Stimulated activated CD4-positive, alpha-beta T cell treated with anti-CD3 and anti-CD28 coated beads, Interleukin-1b, Interleukin-23, amount 100 ng/mL, for 24 hours (primary cell): ENCODE results near the gene CXCL8.
"Not testable (repeated sequence)": the region's sequence is repeated elsewhere in the genome, so short reads cannot be mapped to it uniquely, and the experiment has no call there.

Experiments
- DNase-seq, 4 experiments: peaks; one replicate each; pipeline ENCODE4 v3.0.0-alpha.2; 2020; ENCODE audit warnings: low read depth in 4 of 4, low spot score in 1 of 4

The CXCL8 gene

DNA sequence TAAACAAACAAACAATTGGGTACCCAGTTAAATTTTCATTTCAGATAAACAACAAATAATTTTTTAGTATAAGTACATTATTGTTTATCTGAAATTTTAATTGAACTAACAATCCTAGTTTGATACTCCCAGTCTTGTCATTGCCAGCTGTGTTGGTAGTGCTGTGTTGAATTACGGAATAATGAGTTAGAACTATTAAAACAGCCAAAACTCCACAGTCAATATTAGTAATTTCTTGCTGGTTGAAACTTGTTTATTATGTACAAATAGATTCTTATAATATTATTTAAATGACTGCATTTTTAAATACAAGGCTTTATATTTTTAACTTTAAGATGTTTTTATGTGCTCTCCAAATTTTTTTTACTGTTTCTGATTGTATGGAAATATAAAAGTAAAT, 2.9 kb downstream of the CXCL8 start:
- no peak for DNase-seq

DNA sequence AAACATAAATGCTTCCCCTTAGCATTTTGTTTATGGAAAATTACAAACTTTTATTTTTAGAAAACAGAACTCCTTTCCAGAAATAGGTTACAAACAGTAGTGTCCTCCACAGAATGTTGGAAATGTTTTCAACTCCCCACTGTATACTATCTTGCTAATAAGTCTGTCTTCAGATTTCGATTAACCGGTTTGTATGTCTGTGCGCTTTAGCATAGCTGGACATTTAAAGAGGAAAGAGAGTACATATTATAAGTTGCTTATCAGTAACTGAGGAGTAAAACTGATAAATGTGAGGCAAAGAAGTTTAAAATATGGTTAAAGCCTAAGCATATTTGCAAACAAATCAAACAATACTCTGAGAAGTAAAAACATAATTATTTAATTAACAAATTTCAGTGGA, 3.4 kb downstream of the CXCL8 start:
- no peak for DNase-seq

DNA sequence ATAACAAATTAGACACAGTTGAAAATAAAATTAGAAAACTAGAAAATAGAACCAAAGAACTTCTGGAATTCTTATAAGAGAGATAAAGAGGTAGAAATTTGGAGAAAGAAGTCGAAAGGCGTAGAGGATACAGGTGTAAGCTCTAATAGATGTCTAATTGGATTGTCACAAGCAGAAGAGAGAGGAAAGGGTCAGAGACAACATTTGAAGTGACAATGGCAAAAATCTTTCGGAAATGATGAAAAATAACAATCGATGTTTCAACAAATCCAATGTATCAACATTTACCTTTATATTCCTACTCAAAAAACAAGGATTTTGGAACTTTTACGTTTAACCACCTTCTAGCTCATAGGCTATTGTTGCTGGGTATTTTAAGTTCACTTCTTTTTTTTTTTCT, 3.8 kb downstream of the CXCL8 start:
- DNase-seq, result no peak

DNA sequence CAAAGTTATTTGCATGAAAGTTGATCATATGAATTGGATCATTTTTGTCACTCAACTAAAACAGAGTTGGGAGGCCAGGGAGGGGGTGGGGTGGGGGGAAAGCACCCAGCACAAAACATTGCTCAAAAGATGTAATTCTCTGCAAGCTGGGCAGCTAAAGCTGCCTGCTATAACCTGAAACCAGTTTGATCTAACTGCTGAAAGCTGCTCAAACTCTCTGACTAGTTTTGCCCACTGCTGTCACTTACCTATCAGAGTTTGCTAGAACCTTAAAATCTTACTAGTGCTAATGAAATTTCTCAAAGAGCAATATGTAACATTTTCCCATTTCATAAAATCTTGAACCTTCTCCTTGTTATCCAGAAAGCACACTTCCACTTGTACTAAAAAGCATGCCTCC, 10.4 kb downstream of the CXCL8 start:
- no peak for DNase-seq

DNA sequence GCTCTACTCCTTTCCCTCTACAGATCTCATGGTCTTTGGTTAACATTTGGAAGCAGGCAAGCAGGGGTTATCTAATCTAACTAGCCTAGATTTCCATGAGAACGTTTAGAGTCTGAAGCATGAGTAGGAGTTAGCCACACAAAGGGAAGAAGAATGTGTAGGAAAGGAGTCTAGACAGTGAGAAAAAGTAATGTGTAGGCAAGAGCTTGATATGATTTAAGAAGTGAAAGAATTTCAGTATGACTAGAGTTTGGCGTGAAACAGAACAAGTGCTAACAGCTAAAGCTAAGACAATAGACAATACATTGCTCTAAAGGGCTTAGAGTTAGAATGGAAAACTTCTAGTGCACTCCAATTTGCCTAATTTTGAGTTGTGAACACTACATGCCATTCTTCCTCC, 10.8 kb downstream of the CXCL8 start:
- no peak for DNase-seq

DNA sequence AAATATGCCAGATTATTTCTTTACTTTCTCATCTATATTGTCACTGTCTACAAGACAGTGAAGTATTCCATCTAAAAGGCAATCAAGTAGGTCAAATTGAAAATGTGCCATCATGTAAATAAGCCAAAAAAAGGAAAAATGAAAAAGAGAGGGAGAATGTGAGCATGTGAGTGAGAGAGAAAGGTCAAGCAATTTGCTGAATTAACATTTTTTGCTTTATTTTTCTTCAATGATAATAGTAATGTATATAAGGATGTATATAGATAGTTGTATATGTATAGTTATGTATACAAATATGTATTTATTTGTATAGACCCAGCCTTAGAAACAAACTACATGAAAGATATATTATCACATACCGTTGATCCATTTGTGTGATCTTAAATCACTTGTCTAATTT, 11.5 kb downstream of the CXCL8 start:
- DNase-seq, result no peak

DNA sequence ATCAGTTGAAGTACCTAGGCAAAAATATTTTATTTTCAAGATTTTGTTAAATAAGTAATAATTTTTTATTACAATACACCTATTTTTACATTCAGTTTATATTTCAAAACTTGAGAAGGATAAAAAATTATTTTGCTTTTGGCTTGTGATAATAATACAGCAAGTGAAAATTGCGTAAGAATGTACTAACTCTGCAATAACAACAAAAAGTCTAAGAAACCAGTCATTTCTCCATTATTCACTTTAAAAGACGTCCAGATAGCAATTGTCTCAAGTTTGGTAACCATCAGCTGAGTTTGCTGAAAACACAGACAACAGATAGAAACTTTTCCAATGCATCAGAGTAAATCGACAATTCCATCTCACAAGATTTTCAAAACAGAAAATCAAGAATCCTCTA, 12.1 kb downstream of the CXCL8 start:
- DNase-seq, result no peak

DNA sequence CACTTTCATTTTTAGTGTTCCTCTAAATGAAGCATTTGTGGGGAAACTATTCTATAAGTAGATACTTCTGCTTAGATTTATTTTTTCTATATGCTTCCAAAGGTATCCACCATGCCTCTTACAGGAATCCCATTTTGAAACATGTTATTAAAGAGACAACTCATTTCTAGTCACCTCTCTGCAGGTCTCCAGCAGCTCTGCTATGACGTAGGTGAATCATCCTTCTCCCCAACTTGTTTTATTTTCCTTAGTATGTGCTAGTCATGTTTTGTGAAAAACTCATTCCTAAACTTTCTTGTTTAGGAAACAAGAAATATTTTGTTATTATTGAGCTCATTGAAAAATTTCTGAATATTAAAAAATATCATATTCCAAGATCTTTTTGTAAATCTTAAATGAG, 12.8 kb downstream of the CXCL8 start:
- no peak for DNase-seq

DNA sequence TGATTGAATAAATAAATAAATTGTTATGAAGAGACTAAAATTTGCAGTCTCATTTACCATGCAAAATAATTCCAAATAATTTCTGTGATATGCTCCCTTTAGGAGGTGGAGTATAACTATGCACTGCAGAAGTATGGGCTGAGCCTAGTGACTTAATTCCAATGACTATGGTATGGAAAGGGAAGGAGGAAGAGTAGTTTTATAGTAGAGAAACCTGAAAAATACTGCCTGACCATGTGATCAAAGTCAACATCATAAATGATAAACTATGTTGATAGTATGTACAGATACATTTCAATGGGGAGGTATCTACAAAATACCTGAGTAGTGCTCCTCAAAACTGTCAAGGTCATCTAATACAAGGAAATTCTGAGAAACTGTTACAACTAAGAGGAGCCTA, 14.6 kb downstream of the CXCL8 start:
- no peak for DNase-seq

DNA sequence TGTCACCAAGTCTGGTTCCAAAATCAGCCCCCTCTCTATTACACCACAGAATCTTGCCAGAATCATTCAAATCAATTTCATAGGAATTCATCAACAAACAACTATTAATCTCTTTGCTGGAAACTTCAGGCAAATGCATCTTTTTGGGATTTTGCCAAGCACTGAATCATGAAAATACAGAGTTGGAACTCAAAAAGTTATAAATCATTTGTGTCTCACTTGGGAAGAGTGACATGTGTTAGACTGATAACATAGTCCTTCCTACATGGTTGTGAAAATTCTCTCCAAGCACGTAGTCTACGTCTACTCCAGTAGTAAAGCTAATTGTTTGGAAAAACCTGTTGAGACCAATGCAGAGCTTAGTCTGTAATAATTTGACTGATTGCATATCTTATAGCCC, 19.0 kb downstream of the CXCL8 start:
- DNase-seq, result no peak

DNA sequence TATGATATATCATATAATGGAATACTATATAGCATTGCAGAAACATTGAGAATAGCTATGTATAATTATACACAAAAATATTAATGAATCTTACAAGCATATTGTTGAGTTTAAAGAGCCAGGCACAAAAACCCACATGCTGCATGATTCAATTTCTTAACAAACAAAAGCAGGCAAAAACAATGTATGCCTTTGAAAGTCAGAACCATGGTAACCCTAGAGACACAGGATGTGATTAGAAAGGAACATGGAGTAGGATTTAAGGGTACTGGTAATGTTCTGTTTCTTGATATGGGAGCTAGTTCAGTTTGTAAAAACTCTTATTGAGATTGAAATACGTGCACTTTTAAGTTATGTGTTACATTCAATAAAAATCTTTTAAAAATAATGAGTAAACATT, 21.5 kb downstream of the CXCL8 start:
- no peak for DNase-seq

DNA sequence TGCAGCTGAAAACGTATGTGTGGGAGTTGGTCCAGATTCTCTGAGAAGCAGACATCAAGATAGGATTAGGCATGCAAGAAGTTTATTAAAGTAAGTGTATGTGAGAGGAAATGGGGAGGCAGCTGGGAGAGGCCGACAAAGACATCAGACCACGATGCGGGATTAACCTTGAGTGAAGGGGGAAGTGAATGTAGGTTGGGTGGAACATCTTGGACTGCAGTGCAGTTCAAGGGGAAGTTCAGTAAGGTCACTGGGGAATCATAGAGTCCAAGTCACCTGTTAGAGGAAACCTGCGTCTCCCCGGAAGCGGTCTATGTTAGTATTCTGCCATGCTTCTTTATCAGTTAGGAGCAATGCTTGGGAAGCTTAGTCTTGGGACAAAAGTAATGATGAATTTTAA, 22.0 kb downstream of the CXCL8 start:
- DNase-seq, result no peak

DNA sequence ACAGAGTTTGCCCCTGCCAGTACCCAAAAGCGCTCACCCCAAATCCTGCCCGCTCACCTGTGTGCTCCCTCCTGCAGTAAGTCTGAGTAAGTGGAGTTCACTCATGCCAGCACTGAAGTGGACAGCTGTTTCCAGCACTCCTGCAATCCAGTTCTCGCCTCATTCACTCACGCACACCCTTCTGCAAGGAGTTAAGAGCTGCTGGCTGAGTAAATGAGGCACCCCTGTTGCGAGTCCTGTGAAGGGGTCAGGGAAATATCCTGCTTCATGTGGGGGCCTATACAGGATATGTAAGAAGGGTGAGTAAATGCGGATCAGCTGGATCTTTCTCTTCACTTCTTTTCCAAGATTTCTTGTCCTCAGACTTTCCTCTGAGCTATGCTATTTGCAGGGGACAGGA, 23.5 kb downstream of the CXCL8 start:
- DNase-seq, result no peak

DNA sequence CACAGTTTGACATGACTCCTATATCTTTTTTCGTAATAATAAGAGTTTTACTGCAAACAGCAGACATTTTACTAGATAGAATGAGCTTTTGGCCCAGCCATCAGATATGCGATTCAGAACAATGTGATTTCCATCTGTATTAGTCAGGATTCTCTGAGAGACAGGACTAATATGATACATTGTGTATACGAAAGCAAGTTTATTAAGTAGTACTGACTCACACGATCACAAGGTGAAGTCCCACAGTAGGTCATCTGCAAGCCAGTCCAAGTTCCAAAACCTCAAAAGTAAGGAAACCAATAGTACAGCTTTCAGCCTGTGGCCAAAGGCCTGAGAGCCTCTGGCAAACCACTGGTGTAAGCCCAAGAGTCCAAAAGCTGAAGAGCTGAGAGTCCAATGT, 24.1 kb downstream of the CXCL8 start:
- no peak for DNase-seq

DNA sequence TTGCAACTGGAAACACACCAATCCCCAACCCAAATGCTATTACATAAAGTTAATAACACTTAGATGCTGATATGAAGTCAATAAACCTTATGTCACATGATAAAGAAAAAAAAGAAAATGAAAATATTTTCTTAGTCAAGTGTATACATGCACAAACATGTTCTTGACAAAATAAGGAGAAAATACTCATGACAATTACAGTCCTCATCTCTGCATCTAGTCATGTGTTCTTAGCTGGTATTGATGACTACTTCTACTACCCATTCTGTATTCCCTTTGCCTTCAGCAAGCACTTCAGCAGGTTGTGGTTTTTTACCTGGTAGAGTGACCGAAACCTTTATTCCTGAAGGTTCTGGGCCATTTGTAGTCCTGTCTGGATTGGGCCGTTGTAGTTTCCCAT, 24.9 kb downstream of the CXCL8 start:
- DNase-seq, result no peak

DNA sequence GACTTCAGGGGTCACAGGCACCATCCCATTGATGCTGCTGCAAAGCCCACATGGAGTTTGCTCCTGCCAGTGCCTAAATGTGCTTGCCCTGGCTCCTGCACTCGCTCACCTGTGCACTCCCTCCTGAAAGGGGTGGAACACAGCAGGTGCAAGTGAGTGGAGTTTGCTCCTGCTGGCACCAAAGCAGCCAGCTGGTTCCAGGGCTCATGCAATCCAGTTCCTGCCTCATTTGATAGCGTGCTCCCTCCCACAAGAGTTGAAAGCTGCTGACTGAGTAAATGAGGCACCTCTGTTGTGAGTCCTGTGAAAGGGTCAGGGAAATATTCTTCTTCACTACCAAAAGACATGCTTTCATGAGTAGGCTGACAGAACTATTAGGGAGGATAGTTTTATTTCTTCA, 30.5 kb downstream of the CXCL8 start:
- DNase-seq, result no peak

DNA sequence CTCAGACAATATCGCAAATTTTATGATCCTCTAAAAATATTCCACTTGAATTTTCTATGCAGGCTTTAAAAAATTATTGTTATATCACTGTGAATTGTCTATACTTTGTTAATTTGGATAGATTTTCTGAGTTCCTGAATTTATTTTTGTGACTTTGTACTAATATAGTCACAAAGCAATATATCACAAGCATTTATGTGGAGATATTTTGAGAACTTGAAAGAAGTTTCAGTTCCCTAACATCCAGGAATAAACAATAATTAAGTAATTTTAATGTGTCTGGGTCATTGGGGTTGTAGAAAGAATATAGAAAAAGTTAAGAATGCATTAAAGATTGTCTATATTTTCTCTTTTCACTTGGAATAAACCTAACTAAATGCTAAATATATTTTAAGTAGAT, 32.0 kb downstream of the CXCL8 start:
- no peak for DNase-seq

DNA sequence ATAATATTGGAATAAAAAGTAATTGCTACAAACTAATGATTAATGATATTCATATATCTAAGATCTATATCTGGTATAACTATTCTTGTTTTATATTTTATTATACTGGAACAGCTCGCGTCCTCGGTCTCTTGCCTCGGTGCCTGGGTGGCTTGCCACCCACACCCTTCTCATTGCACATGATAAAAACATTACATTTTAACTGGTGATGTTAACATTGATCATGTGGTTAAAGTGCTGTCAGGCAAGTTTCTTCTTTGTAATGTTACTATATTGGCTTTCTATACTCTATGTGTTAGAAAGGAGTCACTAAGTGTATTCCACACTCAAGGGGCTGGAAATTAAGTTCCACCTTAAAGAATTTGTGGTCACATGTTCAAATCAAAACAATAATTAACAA, 34.0 kb downstream of the CXCL8 start:
- not testable (repeated sequence) for DNase-seq

DNA sequence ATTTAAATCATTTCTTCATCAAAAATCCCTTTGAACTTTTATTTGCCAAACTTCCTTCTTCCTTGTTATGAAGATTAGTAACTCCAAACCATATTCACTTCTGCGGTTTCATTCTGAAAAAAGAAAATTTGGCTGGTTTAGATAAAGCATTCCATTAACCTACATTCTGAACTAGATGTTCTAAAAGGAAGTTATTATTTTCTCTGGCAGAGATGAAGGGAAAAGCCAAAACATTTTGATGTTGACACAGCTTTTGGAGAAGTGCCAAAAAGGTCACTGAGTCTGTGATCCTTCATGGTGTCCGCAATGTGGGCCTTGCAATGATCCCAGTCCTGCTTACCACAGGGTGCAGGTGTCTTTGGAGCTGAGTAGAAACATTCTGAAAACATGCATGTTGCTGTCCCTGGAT, 36.0 kb downstream of the CXCL8 start:
- DNase-seq, result no peak

DNA sequence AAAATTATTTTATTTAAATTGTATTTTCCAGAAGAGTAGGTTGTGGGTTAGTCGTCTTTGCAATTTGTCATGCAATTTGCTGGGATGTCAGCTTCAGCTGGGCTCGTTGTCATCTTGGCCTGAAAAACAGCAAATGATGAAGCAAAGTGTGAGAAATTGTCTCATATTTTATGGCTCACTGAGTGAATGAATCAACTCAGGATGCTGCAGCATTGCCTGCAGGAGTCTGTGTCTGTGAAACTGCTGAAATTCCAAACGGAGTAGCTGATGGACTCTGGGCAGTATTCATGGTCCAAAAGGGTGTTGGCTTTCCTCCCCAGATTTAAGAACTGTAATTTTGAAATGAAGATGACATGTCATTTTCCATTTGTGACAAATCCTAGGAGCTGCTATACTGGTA, 37.2 kb downstream of the CXCL8 start:
- DNase-seq, result no peak

DNA sequence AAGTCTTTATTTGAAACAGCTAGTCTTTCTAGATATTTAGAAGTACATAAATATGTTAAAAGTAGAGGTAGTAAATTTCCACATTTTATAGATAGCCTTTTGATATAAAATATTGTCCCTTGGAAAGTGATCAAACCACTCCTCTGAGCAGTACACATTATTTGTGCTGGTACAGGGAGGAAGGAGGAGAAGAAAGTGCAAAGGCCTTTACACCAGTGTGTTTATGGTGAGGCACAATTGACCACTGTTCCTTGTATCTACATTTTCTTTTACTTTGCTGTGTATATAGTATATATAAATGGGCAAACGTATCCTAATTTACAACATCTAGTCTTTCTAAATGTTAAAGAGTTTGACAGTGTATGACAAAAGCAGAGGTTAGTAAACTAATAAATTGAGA, 39.9 kb downstream of the CXCL8 start:
- DNase-seq, result no peak

DNA sequence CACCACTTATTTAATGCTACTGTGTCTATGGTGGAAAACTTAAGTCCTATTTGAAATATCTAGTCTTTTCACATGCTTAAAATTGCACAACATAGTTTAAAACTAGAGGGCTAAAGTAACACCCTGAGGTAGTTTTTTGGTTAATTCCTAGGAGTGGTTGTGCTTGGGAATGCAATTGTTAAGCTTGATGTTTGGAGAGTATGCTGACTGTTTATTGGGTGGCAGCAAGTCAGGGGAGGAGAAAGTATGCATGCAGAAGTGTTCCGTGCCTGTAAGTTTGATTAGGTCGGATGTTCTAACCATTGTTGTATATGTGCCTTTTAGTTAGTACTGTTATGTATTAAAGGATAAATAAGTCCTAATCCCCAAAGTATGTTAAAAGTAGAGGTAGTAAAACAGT, 40.5 kb downstream of the CXCL8 start:
- no peak for DNase-seq

DNA sequence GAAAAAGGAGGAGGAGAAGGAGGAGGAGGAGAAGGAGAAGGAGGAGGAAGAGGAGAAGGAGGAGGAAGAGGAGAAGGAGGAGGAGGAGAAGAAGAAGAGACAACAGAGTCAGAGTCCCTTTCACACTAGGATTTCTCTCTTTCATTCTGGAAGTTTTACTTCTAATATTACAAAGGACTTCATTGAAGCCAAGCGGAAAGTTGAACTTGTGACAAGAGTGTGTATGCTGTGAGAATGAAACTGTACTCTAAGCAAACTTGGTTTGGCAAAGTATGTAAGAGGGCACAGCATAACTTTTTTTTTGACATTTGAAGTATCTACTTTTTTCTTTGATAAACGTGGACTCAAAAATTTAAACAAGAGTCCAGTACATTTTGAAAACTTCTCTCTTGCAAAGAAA, 48.0 kb downstream of the CXCL8 start:
- no peak for DNase-seq
